Activated naive CD8-positive, alpha-beta T cell treated with anti-CD3 and anti-CD28 coated beads, Interleukin-2, amount 10 ng/mL, durations not matched to agents 7 days and 5 days (primary cell): ENCODE measurements around the gene TRIP6. TPM values are rescaled to one million over a fixed set of nuclear protein-coding genes. Genes with fewer than 3 reads are reported as not detected.

Experiments
- ATAC-seq: fragments of 150-1000 bp; cut with Tn5 transposase; one replicate; pipeline ENCODE4 v1.10.0; 2021; ENCODE audit warnings: low read depth, moderate library complexity
- POLR2A ChIA-PET: fragments of 350-600 bp; sonication (Branson Sonifier 250); formaldehyde crosslinking; loops from one replicate; lab custom pipeline; 2021; ENCODE audit warnings: antibody characterized with exemption; lab: Charles Lee
- DNase-seq: peaks from one replicate; pipeline ENCODE4 v3.0.0; 2021
- H3K27ac Mint-ChIP-seq: one replicate; pipeline ENCODE4 v1.8.0; 2022; ENCODE audit warnings: mild to moderate bottlenecking, mixed read lengths
- H3K27me3 Mint-ChIP-seq: one replicate; pipeline ENCODE4 v1.8.0; 2022; ENCODE audit warnings: mild to moderate bottlenecking, moderate library complexity, mixed read lengths
- H3K36me3 Mint-ChIP-seq: one replicate; pipeline ENCODE4 v1.8.0; 2021; ENCODE audit warnings: mild to moderate bottlenecking, mixed read lengths
- H3K4me1 Mint-ChIP-seq: one replicate; pipeline ENCODE4 v1.8.0; 2021; ENCODE audit warnings: mixed read lengths
- H3K4me3 Mint-ChIP-seq: one replicate; pipeline ENCODE4 v1.8.0; 2022; ENCODE audit warnings: mild to moderate bottlenecking, moderate library complexity, mixed read lengths
- H3K9me3 Mint-ChIP-seq: one replicate; pipeline ENCODE4 v1.8.0; 2021; ENCODE audit warnings: mixed read lengths
- total RNA-seq, 2 experiments: library from RNA; stranded (reverse); gene quantifications; one replicate each; pipeline ENCODE4 v1.2.3, GENCODE V29; 2021

Gene TRIP6
- total RNA-seq, 2 experiments from 2014 or later: 25.6 to 28.0 TPM

DNA sequence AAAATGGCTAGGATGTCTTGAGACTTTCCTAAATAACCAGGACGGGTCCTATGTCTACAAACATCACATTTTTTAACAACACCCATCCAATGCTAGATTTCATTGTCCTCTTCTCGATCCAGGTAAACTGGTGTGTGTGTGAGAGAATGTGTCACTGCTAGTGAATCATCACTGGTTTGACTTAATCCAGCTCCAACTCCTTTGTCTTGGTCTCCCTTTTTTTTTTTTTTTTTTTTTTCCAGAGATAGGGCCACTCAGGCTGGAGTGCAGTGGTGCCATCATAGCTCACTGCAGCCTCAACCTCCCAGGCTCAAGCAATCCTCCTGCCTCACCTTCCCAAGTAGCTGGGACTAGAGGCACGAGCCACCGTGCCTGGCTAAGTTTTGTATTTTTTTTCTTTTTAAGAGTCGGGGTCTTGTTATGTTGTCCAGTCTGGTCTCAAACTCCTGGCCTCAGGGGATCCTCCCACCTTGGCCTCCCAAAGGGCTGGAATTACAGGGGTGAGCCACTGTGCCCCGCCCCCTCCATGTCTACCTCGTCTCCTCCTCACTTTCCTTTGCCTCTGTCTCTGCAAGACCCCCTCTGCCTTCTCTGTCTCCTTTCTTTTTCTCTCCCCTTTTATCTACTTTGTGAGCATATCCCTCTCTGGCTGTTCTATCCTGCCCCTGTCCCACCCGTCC lies 24.5 kb downstream of the TRIP6 start:
- peak overlapping the region; percentile 19 for H3K4me3 Mint-ChIP-seq
- ATAC-seq (no peak), DNase-seq (no peak)
- H3K36me3 Mint-ChIP-seq: peaks cover 13% of the 10 kb centered on the region
- H3K27me3 Mint-ChIP-seq: peaks cover 30% of the 10 kb centered on the region
- peaks cover 36% of the 10 kb centered on the region for H3K4me1 Mint-ChIP-seq
- no peak overlapping the region for H3K27ac Mint-ChIP-seq
- POLR2A ChIA-PET: interaction anchor here (0.6 to 6.3 kb wide), 3 partner anchors 16 to 363 kb away, joined by 3 to 176 read pairs (median 3); partner anchors contain the start of gene SRRT
- no peaks in the 10 kb centered on the region for H3K9me3 Mint-ChIP-seq

DNA sequence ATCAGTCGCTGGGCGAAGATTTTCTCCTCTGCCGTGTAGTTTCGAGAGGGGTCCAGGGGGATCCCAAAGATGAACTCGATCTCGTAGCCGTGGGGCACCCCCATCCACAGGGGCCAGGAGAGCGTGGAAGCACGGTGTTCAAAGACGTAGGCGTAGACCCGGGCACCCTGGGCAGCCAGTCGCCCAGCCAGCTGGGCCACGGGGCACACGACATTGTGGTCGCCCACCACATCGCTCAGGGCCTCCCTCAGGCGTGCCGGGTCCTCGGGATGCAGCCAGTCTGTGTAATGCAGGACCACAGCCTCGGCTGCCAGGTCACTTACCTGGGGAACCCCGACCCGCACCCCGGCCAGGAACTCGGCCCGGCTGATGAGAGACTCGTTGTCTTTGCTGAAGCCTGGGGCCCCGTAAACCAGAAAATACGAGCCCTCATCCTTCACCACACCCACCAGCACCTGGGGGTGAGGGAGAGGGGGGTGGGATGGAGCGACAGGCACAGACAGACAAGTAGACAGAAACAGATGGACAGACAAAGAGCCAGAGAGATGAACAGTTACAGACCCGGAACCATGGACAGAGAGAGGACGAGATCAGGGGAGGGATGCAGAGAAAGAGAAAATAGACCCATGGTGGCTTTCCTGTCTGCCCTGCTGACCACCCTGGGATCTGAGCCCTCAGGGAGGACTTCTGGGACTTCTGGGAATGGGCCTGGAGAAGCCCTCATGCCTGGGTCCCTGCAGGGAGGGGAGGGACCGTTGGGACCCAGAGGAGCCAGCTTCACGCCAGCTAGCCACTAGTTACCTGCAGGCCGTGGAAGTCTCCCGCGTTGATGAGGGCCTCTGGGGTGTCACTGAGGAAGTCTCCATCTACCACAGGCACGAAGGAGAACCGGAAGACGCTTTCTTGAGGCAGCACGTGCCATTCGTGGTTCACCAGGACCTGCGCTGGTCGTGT lies 25.5 kb downstream of the TRIP6 start:
- Mint-ChIP-seq H3K36me3 (peaks cover 5% of the 10 kb centered on the region), H3K27ac (no peak overlapping the region), H3K9me3 (no peaks in the 10 kb centered on the region), H3K4me1 (peaks cover 28% of the 10 kb centered on the region), H3K27me3 (peaks cover 36% of the 10 kb centered on the region), H3K4me3 (no peak overlapping the region)
- ATAC-seq (no peak), DNase-seq (no peak)
- POLR2A ChIA-PET: interaction anchor here (1.5 kb wide), 1 partner anchor 18 kb away, joined by 4 read pairs; the partner anchor contains the start of gene SRRT

DNA sequence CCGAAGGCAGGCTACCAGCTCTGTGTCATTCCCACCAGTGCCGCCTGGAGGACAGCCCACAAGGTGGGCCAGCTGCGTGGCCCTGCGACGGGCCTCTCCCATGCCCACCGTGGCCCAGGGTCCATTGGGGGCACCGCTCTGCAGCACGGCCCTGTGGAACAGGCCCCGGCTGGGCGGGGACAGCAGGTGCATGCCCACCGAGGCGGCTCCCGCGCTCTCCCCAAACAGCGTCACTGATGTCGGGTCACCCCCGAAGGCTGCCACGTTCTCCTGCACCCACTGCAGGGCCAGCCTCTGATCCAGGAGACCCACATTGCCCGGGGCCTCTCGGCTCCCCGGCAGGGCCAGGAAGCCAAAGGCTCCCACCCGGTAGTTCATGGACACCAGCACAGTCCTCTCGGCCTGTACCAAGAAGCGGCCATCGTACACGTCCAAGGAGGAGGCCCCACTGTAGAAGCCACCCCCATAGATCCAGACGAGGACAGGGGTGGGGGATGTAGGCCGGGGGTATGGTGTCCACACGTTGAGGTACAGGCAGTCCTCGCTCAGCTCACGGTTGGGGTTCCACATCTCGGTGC lies 26.2 kb downstream of the TRIP6 start:
- POLR2A ChIA-PET: interaction anchor here (1.5 kb wide), 1 partner anchor 18 kb away, joined by 4 read pairs; the partner anchor contains the start of gene SRRT
- ATAC-seq (no peak), DNase-seq (no peak)
- Mint-ChIP-seq H3K36me3 (peaks cover 2% of the 10 kb centered on the region), H3K4me1 (peaks cover 21% of the 10 kb centered on the region), H3K4me3 (no peak overlapping the region), H3K27me3 (peaks cover 43% of the 10 kb centered on the region), H3K27ac (no peak overlapping the region), H3K9me3 (no peaks in the 10 kb centered on the region)

- H3K4me1 Mint-ChIP-seq: peaks cover 19% of the 10 kb centered on the region
- H3K36me3 Mint-ChIP-seq: no peaks in the 10 kb centered on the region
- DNase-seq: no peak
- ATAC-seq: no peak
- POLR2A ChIA-PET: interaction anchor here (1.2 kb wide), 1 partner anchor 72 kb away, joined by 3 read pairs; no protein-coding TSS in a partner anchor
- no peak overlapping the region for H3K4me3 Mint-ChIP-seq
- no peaks in the 10 kb centered on the region for H3K9me3 Mint-ChIP-seq
- no peak overlapping the region for H3K27ac Mint-ChIP-seq
- peaks cover 44% of the 10 kb centered on the region for H3K27me3 Mint-ChIP-seq
Observed at GRCh38 chr7:100893910-100894721, 26.9 kb downstream of the TRIP6 start.

DNA sequence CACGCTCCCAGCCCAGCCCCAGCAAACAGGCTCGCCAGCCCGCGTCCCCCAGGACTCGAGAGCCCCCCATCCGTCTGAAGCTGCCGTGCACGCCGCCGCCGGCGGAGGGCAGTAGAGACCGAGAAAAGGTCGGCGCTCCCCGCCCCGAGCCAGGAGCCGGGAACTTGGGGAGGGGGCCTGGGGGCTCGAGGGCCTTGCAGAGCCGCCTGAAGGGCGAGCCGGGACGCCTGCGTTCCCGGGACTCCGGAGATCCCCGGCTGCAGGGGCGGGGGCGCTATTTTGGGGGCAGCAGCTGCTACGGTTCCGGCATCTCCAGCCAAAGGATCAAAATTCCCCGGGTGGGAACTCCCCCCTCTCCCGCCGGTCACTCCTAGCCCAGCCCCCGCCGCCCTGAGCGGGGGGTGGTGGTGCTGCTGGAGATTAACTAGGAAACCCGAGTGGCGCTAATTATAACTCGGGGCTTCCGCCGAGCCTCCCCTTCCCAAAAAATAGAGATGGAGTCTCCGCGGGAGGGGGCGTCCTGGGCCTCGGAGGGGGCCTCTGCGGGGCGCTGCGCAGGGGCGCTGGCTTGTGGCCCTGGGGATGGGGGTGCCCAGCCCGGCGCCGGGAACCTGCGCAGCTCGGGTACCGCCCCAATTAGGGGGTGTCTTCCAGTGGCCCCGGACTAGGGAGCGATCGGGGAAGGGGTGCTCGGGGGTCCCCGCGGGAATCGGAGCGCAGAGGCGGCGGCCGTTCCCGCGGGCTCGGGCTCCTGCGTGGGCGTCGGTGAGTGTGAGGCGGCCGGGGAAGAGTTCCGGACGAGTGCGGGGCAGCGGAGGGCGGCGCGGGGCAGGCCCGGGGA lies 27.9 kb downstream of the TRIP6 start:
- POLR2A ChIA-PET: interaction anchor here (1.2 kb wide), 1 partner anchor 71 kb away, joined by 3 read pairs; no protein-coding TSS in a partner anchor
- no peak overlapping the region for H3K4me3 Mint-ChIP-seq
- no peak overlapping the region for H3K27ac Mint-ChIP-seq
- peaks cover 51% of the 10 kb centered on the region for H3K27me3 Mint-ChIP-seq
- ATAC-seq (no peak), DNase-seq (peak; percentile 79)
- H3K36me3 Mint-ChIP-seq: no peaks in the 10 kb centered on the region
- no peaks in the 10 kb centered on the region for H3K9me3 Mint-ChIP-seq
- H3K4me1 Mint-ChIP-seq: peaks cover 18% of the 10 kb centered on the region

- Mint-ChIP-seq H3K4me1 (peaks cover 13% of the 10 kb centered on the region), H3K9me3 (no peaks in the 10 kb centered on the region), H3K36me3 (no peaks in the 10 kb centered on the region), H3K4me3 (peak within 1 kb of the TSS; percentile 44), H3K27ac (peak within 1 kb of the TSS; percentile 51), H3K27me3 (peaks cover 53% of the 10 kb centered on the region)
- ATAC-seq (no peak), DNase-seq (no peak)
- POLR2A ChIA-PET: no interaction called here
Observed at GRCh38 chr7:100895701-100895955, 28.4 kb downstream of the TRIP6 start, which contains the start of gene ACHE. ACHE (minus strand) TSS chr7:100895888; CDS start chr7:100894232, 1,656 bp downstream.

DNA sequence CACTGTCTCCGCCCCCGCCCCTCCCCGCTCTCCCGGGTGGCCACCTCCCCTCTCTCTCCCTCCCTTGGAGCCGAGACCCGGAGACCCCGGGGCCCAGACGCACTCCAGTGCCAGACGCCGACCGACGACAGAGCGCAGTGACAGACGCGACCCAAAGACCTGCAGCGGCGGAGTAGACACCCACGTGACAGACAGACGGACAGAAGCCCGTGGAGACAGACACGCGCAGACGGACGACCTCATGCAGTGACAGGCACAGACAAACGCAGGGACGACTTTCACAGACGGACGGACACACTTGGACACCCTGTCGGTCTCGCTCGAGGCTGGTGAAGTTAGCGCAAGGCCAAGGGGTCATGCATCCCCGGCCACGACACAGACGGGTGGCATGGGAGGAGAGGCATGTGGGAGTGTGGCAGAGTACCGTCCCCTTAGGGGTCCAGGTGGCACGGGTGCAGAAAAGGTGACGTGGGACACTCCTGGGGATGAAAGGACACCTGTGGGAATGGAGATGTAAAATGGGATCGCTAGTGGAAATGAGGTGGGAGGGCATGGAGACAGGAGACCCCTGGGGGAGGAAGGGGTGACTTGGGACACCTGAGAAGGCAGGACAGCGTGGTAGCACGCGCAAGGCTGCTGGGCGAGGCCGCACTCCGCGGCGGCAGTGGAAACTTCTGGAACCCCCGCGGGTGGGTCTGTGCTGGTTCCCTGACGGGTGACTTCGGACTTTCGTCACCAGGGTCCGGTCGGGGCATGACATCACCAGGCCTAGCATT lies 29.0 kb downstream of the TRIP6 start:
- Mint-ChIP-seq H3K27me3 (peaks cover 51% of the 10 kb centered on the region), H3K9me3 (no peaks in the 10 kb centered on the region), H3K4me1 (peaks cover 9% of the 10 kb centered on the region), H3K36me3 (no peaks in the 10 kb centered on the region), H3K4me3 (peak overlapping the region; percentile 44), H3K27ac (peak overlapping the region; percentile 51)
- POLR2A ChIA-PET: no interaction called here
- no peak for ATAC-seq
- DNase-seq: peak; percentile 54

DNA sequence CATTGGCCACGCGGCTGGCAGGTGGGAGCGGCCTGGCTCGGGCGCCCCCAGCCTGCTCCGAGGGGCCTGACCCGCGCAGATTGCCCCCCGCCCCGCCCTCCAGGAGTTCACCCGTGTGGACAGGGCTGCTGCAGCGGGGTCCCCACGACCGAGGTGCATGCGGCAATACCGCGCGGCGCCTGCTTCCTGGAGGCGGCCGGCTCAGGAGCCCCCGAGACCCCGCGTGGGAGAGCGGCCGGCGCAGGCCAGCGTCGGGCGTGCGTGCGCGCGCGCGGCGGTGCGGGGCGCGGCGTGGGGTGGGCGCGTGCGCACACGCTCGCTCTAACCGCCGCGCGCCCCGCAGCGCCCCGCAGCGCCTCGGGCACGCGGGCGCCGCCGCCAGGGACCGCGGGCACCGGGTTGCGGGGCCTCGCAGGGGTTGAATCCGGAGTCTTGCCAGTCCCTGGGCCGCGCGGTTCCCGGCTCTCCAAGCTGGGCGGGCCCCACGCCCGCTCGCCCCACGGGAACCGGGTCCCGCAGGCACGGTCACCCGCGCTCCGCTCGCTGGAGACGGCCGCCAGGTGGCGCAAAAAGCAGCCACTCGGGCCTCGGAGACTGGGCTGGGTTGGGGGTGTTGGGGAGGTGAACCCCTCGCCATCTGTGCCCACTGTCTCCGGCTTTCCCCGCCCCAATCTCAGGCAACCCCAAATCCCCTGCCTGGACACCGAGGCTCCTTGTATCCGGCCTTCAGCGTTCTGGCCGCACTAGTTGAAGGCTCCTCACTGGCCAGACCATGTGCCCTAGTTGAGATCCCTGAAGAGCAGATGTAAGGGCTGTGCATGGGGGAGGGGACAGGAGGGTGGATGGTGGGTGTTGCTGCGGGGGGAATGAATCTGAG lies 29.8 kb downstream of the TRIP6 start:
- peak; percentile 70 for DNase-seq
- ATAC-seq: peak; percentile 37
- peaks cover 8% of the 10 kb centered on the region for H3K4me1 Mint-ChIP-seq
- H3K27me3 Mint-ChIP-seq: peaks cover 45% of the 10 kb centered on the region
- H3K9me3 Mint-ChIP-seq: no peaks in the 10 kb centered on the region
- no peak overlapping the region for H3K27ac Mint-ChIP-seq
- POLR2A ChIA-PET: no interaction called here
- peak overlapping the region; percentile 52 for H3K4me3 Mint-ChIP-seq
- no peaks in the 10 kb centered on the region for H3K36me3 Mint-ChIP-seq

GRCh38 chr7:100897772-100898454 lies 30.7 kb downstream of the TRIP6 start:
- POLR2A ChIA-PET: no interaction called here
- Mint-ChIP-seq H3K27me3 (peaks cover 39% of the 10 kb centered on the region), H3K27ac (no peak overlapping the region), H3K4me3 (no peak overlapping the region), H3K36me3 (no peaks in the 10 kb centered on the region), H3K9me3 (no peaks in the 10 kb centered on the region), H3K4me1 (peaks cover 8% of the 10 kb centered on the region)
- DNase-seq: no peak
- no peak for ATAC-seq

- POLR2A ChIA-PET: no interaction called here
- peaks cover 7% of the 10 kb centered on the region for H3K4me1 Mint-ChIP-seq
Observed at GRCh38 chr7:100899432-100899831, 32.2 kb downstream of the TRIP6 start.

More at GRCh38 chr7:100899432-100899831, 32.2 kb downstream of the TRIP6 start:
- no peak for DNase-seq
- Mint-ChIP-seq H3K36me3 (no peaks in the 10 kb centered on the region), H3K27ac (no peak overlapping the region), H3K4me3 (no peak overlapping the region), H3K27me3 (peaks cover 32% of the 10 kb centered on the region), H3K9me3 (no peaks in the 10 kb centered on the region)
- ATAC-seq: no peak
